ENCODE measurements around the gene MEOX1.
"Not testable (repeated sequence)": the region's sequence is repeated elsewhere in the genome, so short reads cannot be mapped to it uniquely, and the experiment has no call there.

Gene MEOX1

GRCh38 chr17:43612515-43612914 lies 49.2 kb downstream of the MEOX1 start:
- DNase-seq (ENCODE audit: low spot score), result no peak
- no peak for TF ChIP-seq CTCF (IDR thresholded peaks at IDR 0.05; ENCODE audit: extremely low read depth, missing control alignments)

GRCh38 chr17:43611230-43611969 lies 50.3 kb downstream of the MEOX1 start:
- no peak for TF ChIP-seq CTCF (IDR thresholded peaks at IDR 0.05; ENCODE audit: extremely low read depth, missing control alignments)
- no peak for DNase-seq (ENCODE audit: low spot score)

- DNase-seq (ENCODE audit: low spot score), result no peak
- no peak for TF ChIP-seq CTCF (IDR thresholded peaks at IDR 0.05; ENCODE audit: extremely low read depth, missing control alignments)
These were observed 51.9 kb downstream of the MEOX1 start for GRCh38 chr17:43609613-43610385.

- DNase-seq (ENCODE audit: low spot score), result no peak
- no peak for TF ChIP-seq CTCF (IDR thresholded peaks at IDR 0.05; ENCODE audit: extremely low read depth, missing control alignments)
These were observed 53.4 kb downstream of the MEOX1 start for GRCh38 chr17:43608313-43608712.

- no peak for DNase-seq (ENCODE audit: low spot score)
- TF ChIP-seq CTCF (IDR thresholded peaks at IDR 0.05; ENCODE audit: extremely low read depth, missing control alignments), result no peak
These were observed 57.2 kb downstream of the MEOX1 start for GRCh38 chr17:43604549-43604948.

GRCh38 chr17:43603321-43603720 lies 58.4 kb downstream of the MEOX1 start:
- DNase-seq (ENCODE audit: low spot score), result no peak
- no peak for TF ChIP-seq CTCF (IDR thresholded peaks at IDR 0.05; ENCODE audit: extremely low read depth, missing control alignments)

GRCh38 chr17:43602556-43602955 lies 59.2 kb downstream of the MEOX1 start:
- DNase-seq (ENCODE audit: low spot score), result not testable (repeated sequence)

Data from GM20000 (cell line).